Nephron (organoid): ENCODE measurements around the gene LRG1.

Source experiments
- H3K27ac Mint-ChIP-seq, 3 experiments: 2 replicates each; pipeline ENCODE4 v1.8.0; 2020; ENCODE audit warnings: mixed read lengths in 3 of 3, mild to moderate bottlenecking in 2 of 3, moderate library complexity in 1 of 3
- H3K27me3 Mint-ChIP-seq: 2 replicates; pipeline ENCODE4 v1.8.0; 2021; ENCODE audit warnings: low read depth, mild to moderate bottlenecking, moderate library complexity, mixed read lengths
- H3K36me3 Mint-ChIP-seq: 2 replicates; pipeline ENCODE4 v1.8.0; 2020; ENCODE audit warnings: low read depth, mixed read lengths
- H3K4me1 Mint-ChIP-seq: 2 replicates; pipeline ENCODE4 v1.8.0; 2020; ENCODE audit warnings: mixed read lengths
- H3K4me3 Mint-ChIP-seq, 3 experiments: 2 replicates each; pipeline ENCODE4 v1.8.0; 2020; ENCODE audit warnings: mild to moderate bottlenecking in 3 of 3, mixed read lengths in 3 of 3, moderate library complexity in 2 of 3
- H3K9me3 Mint-ChIP-seq: 2 replicates; pipeline ENCODE4 v1.8.0; 2020; ENCODE audit warnings: mixed read lengths
- CTCF ChIP-seq, 3 experiments: fragments of 200-600 bp; sonication (generic); IDR thresholded peaks; one replicate each; pipeline ENCODE4 v1.5.0; 2021; ENCODE audit warnings: antibody characterized with exemption in 3 of 3; ENCODE audit not compliant: unreplicated experiment in 3 of 3

LRG1 gene

GRCh38 chr19:4487572-4487971, 52.3 kb downstream of the LRG1 start:
- no peaks in the 10 kb centered on the region for H3K9me3 Mint-ChIP-seq
- H3K27ac Mint-ChIP-seq, result no peak overlapping the region
- no peak for TF ChIP-seq CTCF (IDR thresholded peaks at IDR 0.05; ENCODE audit: unreplicated experiment in 3 of 3)
- H3K36me3 Mint-ChIP-seq, result peaks cover 48% of the 10 kb centered on the region
- no peaks in the 10 kb centered on the region for H3K4me1 Mint-ChIP-seq
- H3K4me3 Mint-ChIP-seq, result no peak overlapping the region
- peaks cover 3% of the 10 kb centered on the region for H3K27me3 Mint-ChIP-seq
